K562 (cell line): Measurements from ENCODE around the gene AKT1S1. TPM values are rescaled to one million over a fixed set of nuclear protein-coding genes. Genes with fewer than 3 reads are reported as not detected.

Source experiments
- AFF1 ChIP-seq, 2 experiments: fragments of 450-650 bp; IDR thresholded peaks; 2 replicates each; pipeline ENCODE4 v1.6.1; 2018; ENCODE audit warnings: mild to moderate bottlenecking in 2 of 2, low read depth in 1 of 2; ENCODE audit not compliant: partially characterized antibody in 2 of 2
- BCOR ChIP-seq: fragments of 450-650 bp; IDR thresholded peaks from 2 replicates; pipeline ENCODE4 v1.6.1; 2016
- CAMTA2 ChIP-seq: fragments of 250-450 bp; sonication (Bioruptor Pico); conservative IDR thresholded peaks from 2 replicates; pipeline ENCODE4 v1.5.1; 2022
- CEBPB ChIP-seq: fragments of 450-650 bp; IDR thresholded peaks from 2 replicates; pipeline ENCODE4 v1.6.1; 2016; ENCODE audit warnings: missing genetic modification characterization, missing compliant biosample characterization
- CREM ChIP-seq: IDR thresholded peaks from 2 replicates; pipeline ENCODE4 v1.6.1; 2014; ENCODE audit warnings: antibody characterized with exemption, low read depth
- HDAC2 ChIP-seq: fragments of 450-650 bp; IDR thresholded peaks from 2 replicates; pipeline ENCODE4 v1.6.1; 2016; ENCODE audit warnings: mild to moderate bottlenecking
- KDM4B ChIP-seq, 2 experiments: fragments of 450-650 bp in 1 of 2; sonication (generic) in 1 of 2; IDR thresholded peaks; 2 replicates each; pipeline ENCODE4 v1.6.1; 2016 to 2017; ENCODE audit warnings: borderline replicate concordance in 2 of 2, antibody characterized with exemption in 1 of 2, low read depth in 1 of 2, mild to moderate bottlenecking in 1 of 2
- PCBP1 ChIP-seq: fragments of 200-400 bp; formaldehyde crosslinking; IDR thresholded peaks from 2 replicates; pipeline ENCODE4 v1.6.1; 2018; ENCODE audit warnings: mild to moderate bottlenecking, low read depth, low read length; ENCODE audit not compliant: poor library complexity, severe bottlenecking
- PTBP1 ChIP-seq: fragments of 200-400 bp; formaldehyde crosslinking; IDR thresholded peaks from 2 replicates; pipeline ENCODE4 v1.6.1; 2017; ENCODE audit warnings: low read depth, low read length
- RBFOX2 ChIP-seq: fragments of 200-400 bp; formaldehyde crosslinking; IDR thresholded peaks from 2 replicates; pipeline ENCODE4 v1.6.1; 2017; ENCODE audit warnings: low read depth, mild to moderate bottlenecking, low read length, moderate library complexity
- SMARCB1 ChIP-seq: IDR thresholded peaks from 2 replicates; pipeline ENCODE4 v1.6.1; 2011; ENCODE audit warnings: improper control_type of control experiment, low read depth; ENCODE audit not compliant: insufficient read length
- YY1 ChIP-seq, 3 experiments: IDR thresholded peaks; 2 replicates each; pipeline ENCODE4 v1.6.1; 2011; ENCODE audit warnings: low read length in 2 of 3, mild to moderate bottlenecking in 2 of 3, moderate library complexity in 2 of 3, borderline replicate concordance in 1 of 3, control low read depth in 1 of 3, low read depth in 1 of 3; ENCODE audit not compliant: insufficient read depth in 3 of 3, insufficient replicate concordance in 2 of 3, control insufficient read depth in 1 of 3, insufficient read length in 1 of 3; ENCODE audit errors: extremely low read depth in 1 of 3
- ZNF740 ChIP-seq, 3 experiments: fragments of 200-800 bp in 1 of 3; sonication (Bioruptor generic) in 1 of 3; sonication (generic) in 1 of 3; formaldehyde crosslinking in 1 of 3; IDR thresholded peaks; 2 replicates each; pipeline versions ENCODE4 v1.6.1 to v1.8.0; 2016 to 2022; ENCODE audit warnings: mild to moderate bottlenecking in 2 of 3, missing compliant biosample characterization in 2 of 3, missing genetic modification characterization in 2 of 3, missing genetic modification reagents in 1 of 3
- polyA plus RNA-seq, 8 experiments: library from polyadenylated mRNA; depleted of rRNA in 4 of 8; stranded (reverse) in 5 of 8; unstranded in 3 of 8; fragments of >200 nt; fragmentation: Nextera tagmentation in 2 of 8; fragmentation: Illumina TruSeq in 1 of 8; extraction: Ambion mirVana in 2 of 8; extraction: Trizol in 1 of 8; gene quantifications; 2 replicates each; pipeline versions ENCODE4 v1.2.1 to v1.2.3, GENCODE V29; 2011 to 2014; ENCODE audit warnings: inconsistent platforms in 1 of 8, missing spikeins in 1 of 8
- total RNA-seq, 7 experiments: library from RNA; depleted of rRNA in 6 of 7; stranded (reverse); fragments of >200 nt in 6 of 7; fragmentation: Illumina TruSeq in 2 of 7; extraction: Trizol in 2 of 7; gene quantifications; 2 replicates each; pipeline versions ENCODE4 v1.2.1 to v1.2.3, GENCODE V29; 2011 to 2021; ENCODE audit warnings: low replicate concordance in 1 of 7
- TF ChIP-seq, protein P1 (sequence below), 3 experiments: IDR thresholded peaks in 2 of 3; conservative IDR thresholded peaks in 1 of 3; 2 replicates each; pipeline ENCODE4 v1.5.1; 2011 to 2012; ENCODE audit warnings: low read length in 3 of 3, mild to moderate bottlenecking in 3 of 3, control low read depth in 2 of 3, improper control_type of control experiment in 1 of 3, inconsistent platforms in 1 of 3, low read depth in 1 of 3, mixed read lengths in 1 of 3, moderate library complexity in 1 of 3; ENCODE audit not compliant: insufficient read depth in 2 of 3
- TF ChIP-seq, protein P2 (sequence below): IDR thresholded peaks from 2 replicates; pipeline ENCODE4 v1.6.1; 2011; ENCODE audit warnings: borderline replicate concordance, low read depth, mild to moderate bottlenecking, moderate library complexity, low read length; ENCODE audit not compliant: insufficient read depth, poor library complexity, severe bottlenecking

Gene AKT1S1
- total and polyA plus RNA-seq, 9 of the 15 experiments (the other 6 are each of a cell fraction or from before 2014, with no cell fraction given): 1.2 to 50.3 (median 17.1) TPM

DNA sequence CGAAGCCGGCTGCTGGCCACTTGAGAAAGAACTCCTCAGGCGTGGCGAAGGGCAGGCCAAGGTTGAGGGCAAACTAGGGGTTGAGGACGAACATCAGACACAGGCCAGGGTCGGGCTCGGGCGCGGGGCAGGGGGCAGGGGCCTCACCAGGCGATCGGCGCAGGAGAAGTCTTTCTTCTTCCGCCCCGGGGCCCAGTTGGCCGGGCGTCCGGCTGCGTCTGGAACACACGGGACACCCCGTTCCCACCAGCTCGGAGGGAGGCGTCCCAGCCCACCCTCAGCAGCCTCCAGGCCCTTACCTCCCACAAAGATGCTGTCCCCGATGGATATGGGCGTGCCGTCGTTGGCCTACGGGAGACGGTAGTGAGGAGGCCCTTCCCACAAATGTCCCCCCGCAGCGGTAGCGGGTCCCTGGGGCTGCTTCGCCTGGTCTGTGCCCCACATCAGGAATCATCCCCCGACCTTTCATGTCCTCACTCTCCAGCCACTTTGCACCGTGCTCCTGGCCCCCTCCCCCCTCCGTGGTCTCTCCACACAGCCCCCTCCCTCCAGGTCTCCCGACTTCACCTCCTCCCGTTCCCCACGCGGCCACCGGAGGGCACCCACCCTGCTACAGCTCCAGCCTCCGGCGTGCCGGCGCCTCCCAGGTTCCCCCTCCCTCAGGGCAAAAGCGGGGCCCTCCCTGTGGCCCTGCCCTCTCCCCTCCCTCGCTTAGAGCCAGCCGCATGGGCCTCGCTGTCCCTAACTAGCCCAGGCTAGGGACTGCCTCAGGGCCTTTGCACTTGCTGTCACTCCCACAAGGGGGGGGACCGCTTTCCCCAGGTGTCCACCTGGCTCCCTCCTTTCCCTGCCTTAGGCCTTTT lies 14.5 kb downstream of the AKT1S1 start (continued):
- TF ChIP-seq AFF1 (IDR thresholded peaks at IDR 0.05; ENCODE audit: low read depth in 1 of 2, partially characterized antibody in 2 of 2) (no peak), YY1 (IDR thresholded peaks at IDR 0.05; ENCODE audit: borderline replicate concordance in 1 of 3, control insufficient read depth in 1 of 3, extremely low read depth in 1 of 3, insufficient read depth in 3 of 3, insufficient read length in 1 of 3, insufficient replicate concordance in 2 of 3, low read depth in 1 of 3, low read length in 2 of 3) (peak in 1 of 3 experiments; percentile 13), CAMTA2 (CRISPR knock-in tag) (no peak), KDM4B (IDR thresholded peaks at IDR 0.05; ENCODE audit: borderline replicate concordance in 2 of 2, low read depth in 1 of 2) (0 out of 4 replicates have a peak, but pooled peaks of 1 of the 2 experiments have one; percentile 56), HDAC2 (peak; percentile 36; the same call in 1 of the 2 replicates), SMARCB1 (no peak), CEBPB (no peak), RBFOX2 (0 out of 2 replicates have a peak, but pooled peaks have one; percentile 39), ZNF740 (CRISPR knock-in tag; IDR thresholded peaks at IDR 0.05) (peak; percentile 74), ZNF740 (tag; IDR thresholded peaks at IDR 0.05) (no peak), BCOR (peak; percentile 70; the same call in 1 of the 2 replicates), CREM (no peak), PCBP1 (peak; percentile 55), PTBP1 (peak; percentile 72; the same call in 1 of the 2 replicates)
- TF ChIP-seq, protein P1, sequence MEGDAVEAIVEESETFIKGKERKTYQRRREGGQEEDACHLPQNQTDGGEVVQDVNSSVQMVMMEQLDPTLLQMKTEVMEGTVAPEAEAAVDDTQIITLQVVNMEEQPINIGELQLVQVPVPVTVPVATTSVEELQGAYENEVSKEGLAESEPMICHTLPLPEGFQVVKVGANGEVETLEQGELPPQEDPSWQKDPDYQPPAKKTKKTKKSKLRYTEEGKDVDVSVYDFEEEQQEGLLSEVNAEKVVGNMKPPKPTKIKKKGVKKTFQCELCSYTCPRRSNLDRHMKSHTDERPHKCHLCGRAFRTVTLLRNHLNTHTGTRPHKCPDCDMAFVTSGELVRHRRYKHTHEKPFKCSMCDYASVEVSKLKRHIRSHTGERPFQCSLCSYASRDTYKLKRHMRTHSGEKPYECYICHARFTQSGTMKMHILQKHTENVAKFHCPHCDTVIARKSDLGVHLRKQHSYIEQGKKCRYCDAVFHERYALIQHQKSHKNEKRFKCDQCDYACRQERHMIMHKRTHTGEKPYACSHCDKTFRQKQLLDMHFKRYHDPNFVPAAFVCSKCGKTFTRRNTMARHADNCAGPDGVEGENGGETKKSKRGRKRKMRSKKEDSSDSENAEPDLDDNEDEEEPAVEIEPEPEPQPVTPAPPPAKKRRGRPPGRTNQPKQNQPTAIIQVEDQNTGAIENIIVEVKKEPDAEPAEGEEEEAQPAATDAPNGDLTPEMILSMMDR (IDR thresholded peaks at IDR 0.05 in 2 of 3, conservative IDR thresholded peaks at IDR 0.05 in 1 of 3; ENCODE audit: insufficient read depth in 2 of 3, low read depth in 1 of 3, low read length in 3 of 3): peak; percentile 40 to 67 (median 53); a peak in 5 of 6 replicates
- TF ChIP-seq, protein P2, sequence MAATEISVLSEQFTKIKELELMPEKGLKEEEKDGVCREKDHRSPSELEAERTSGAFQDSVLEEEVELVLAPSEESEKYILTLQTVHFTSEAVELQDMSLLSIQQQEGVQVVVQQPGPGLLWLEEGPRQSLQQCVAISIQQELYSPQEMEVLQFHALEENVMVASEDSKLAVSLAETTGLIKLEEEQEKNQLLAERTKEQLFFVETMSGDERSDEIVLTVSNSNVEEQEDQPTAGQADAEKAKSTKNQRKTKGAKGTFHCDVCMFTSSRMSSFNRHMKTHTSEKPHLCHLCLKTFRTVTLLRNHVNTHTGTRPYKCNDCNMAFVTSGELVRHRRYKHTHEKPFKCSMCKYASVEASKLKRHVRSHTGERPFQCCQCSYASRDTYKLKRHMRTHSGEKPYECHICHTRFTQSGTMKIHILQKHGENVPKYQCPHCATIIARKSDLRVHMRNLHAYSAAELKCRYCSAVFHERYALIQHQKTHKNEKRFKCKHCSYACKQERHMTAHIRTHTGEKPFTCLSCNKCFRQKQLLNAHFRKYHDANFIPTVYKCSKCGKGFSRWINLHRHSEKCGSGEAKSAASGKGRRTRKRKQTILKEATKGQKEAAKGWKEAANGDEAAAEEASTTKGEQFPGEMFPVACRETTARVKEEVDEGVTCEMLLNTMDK: peak; percentile 45
